ENCODE measurements around the gene EIF5A. TPM values are rescaled to one million over a fixed set of nuclear protein-coding genes. Genes with fewer than 3 reads are reported as not detected.

The EIF5A gene
- total and polyA plus RNA-seq, 2 donors (not counting 3 experiments of a cell fraction or from before 2014, with no cell fraction given) = 650 to 859 TPM

DNA sequence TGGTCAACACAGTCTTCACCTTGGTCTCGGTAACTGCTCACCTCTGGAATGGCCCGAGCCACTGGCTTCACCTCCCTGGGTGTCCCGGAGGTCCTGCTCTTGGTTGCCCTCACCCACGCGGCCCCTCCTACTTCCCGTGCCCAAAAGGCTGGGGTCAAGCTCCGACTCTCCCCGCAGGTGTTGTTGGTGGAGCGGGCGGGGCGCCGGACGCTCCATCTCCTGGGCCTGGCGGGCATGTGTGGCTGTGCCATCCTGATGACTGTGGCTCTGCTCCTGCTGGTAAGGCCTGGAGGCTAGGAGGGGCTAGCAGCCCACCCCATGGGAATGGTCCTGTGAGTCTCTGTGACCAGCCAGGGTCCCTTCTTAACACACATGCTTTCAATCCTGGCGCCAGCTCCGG, 22.5 kb upstream of the EIF5A start:
- FAIRE-seq (no peak), DNase-seq (ENCODE audit: low read depth, low spot score) (no peak)
- CTCF ChIA-PET = interaction anchor here (0.6 to 10.2 kb wide), 3 partner anchors 12 to 20 kb away, joined by 3 to 170 read pairs (median 5); no protein-coding TSS in a partner anchor
- Histone ChIP-seq H4K20me1 (replicated peaks; ENCODE audit: control insufficient read depth, extremely low read depth, insufficient read depth, low read length) (no peaks in the 10 kb centered on the region), H3K27me3 (ENCODE audit: control insufficient read depth in 2 of 2, insufficient read depth in 2 of 2, low read length in 2 of 2) (peaks cover 8 to 19% of the 10 kb centered on the region in 2 experiments), H3K27ac (ENCODE audit: insufficient read depth, low read depth, low read length) (no peak overlapping the region), H3K9me1 (replicated peaks; ENCODE audit: control insufficient read depth, extremely low read depth, insufficient read depth, low read length) (no peaks in the 10 kb centered on the region), H3K4me1 (ENCODE audit: control insufficient read depth, extremely low read depth, insufficient read depth, low read length) (peaks cover 9% of the 10 kb centered on the region), H3K9me3 (replicated peaks; ENCODE audit: control insufficient read depth, insufficient read depth, low read length) (no peaks in the 10 kb centered on the region), H3K79me2 (ENCODE audit: control insufficient read depth, insufficient read depth, low read length) (no peaks in the 10 kb centered on the region), H2AFZ (ENCODE audit: low read depth, low read length) (no peak overlapping the region), H3K36me3 (ENCODE audit: control insufficient read depth in 2 of 2, extremely low read depth in 1 of 2, insufficient read depth in 2 of 2, low read length in 2 of 2) (no peaks in the 10 kb centered on the region), H3K4me2 (ENCODE audit: insufficient read depth, low read length) (no peak overlapping the region), H3K9ac (replicated peaks; ENCODE audit: extremely low read depth, insufficient read depth, low read length) (no peak overlapping the region), H3K4me3 (replicated peaks in 1 of 3; ENCODE audit: insufficient read depth in 1 of 3, low read depth in 1 of 3, low read length in 3 of 3) (no peak overlapping the region)
- POLR2A ChIA-PET = no interaction called here
- dilution Hi-C loops (cut with MboI; ENCODE audit: extremely low pct_ligation_motif_present, low sequenced_read_pairs) (no loop called here), intact Hi-C loops (cut with micrococcal nuclease) (no loop called here)
- TF ChIP-seq POLR2A (IDR thresholded peaks at IDR 0.05; ENCODE audit: low read depth, low read length) = no peak
- no TSS peak for BruUV-seq (replicated peaks)

DNA sequence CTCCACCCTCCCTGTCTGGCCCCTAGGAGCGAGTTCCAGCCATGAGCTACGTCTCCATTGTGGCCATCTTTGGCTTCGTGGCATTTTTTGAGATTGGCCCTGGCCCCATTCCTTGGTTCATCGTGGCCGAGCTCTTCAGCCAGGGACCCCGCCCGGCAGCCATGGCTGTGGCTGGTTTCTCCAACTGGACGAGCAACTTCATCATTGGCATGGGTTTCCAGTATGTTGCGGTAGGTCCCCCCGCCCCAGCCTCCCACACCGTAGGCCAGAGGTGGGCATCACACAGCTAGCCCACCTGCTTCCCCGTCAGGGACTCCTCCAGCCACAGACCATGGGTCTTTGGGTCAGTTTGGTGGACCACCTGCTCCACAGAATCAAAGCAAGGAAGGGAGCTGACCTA, 21.7 kb upstream of the EIF5A start:
- CTCF ChIA-PET = interaction anchor here (1.2 to 10.2 kb wide), 3 partner anchors 11 to 65 kb away, joined by 4 to 170 read pairs (median 5); no protein-coding TSS in a partner anchor
- H2AFZ ChIP-seq (ENCODE audit: low read depth, low read length) = no peak overlapping the region
- H3K79me2 ChIP-seq (ENCODE audit: control insufficient read depth, insufficient read depth, low read length) = no peaks in the 10 kb centered on the region
- intact Hi-C loops (cut with micrococcal nuclease) = no loop called here
- dilution Hi-C loops (cut with MboI; ENCODE audit: extremely low pct_ligation_motif_present, low sequenced_read_pairs) = no loop called here
- TF ChIP-seq, protein P1, sequence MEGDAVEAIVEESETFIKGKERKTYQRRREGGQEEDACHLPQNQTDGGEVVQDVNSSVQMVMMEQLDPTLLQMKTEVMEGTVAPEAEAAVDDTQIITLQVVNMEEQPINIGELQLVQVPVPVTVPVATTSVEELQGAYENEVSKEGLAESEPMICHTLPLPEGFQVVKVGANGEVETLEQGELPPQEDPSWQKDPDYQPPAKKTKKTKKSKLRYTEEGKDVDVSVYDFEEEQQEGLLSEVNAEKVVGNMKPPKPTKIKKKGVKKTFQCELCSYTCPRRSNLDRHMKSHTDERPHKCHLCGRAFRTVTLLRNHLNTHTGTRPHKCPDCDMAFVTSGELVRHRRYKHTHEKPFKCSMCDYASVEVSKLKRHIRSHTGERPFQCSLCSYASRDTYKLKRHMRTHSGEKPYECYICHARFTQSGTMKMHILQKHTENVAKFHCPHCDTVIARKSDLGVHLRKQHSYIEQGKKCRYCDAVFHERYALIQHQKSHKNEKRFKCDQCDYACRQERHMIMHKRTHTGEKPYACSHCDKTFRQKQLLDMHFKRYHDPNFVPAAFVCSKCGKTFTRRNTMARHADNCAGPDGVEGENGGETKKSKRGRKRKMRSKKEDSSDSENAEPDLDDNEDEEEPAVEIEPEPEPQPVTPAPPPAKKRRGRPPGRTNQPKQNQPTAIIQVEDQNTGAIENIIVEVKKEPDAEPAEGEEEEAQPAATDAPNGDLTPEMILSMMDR (IDR thresholded peaks at IDR 0.05; ENCODE audit: extremely low read depth in 1 of 2, insufficient read depth in 1 of 2, low read depth in 1 of 2, low read length in 2 of 2) = no peak
- H3K36me3 ChIP-seq (ENCODE audit: control insufficient read depth in 2 of 2, extremely low read depth in 1 of 2, insufficient read depth in 2 of 2, low read length in 2 of 2) = no peaks in the 10 kb centered on the region
- peaks cover 8 to 20% of the 10 kb centered on the region in 2 experiments for H3K27me3 ChIP-seq (ENCODE audit: control insufficient read depth in 2 of 2, insufficient read depth in 2 of 2, low read length in 2 of 2)
- H3K9me1 ChIP-seq (replicated peaks; ENCODE audit: control insufficient read depth, extremely low read depth, insufficient read depth, low read length) = no peaks in the 10 kb centered on the region
- POLR2A ChIA-PET = no interaction called here
- no peak overlapping the region for H3K27ac ChIP-seq (ENCODE audit: insufficient read depth, low read depth, low read length)
- BruUV-seq (replicated peaks) = no TSS peak
- peaks cover 9% of the 10 kb centered on the region for H3K4me1 ChIP-seq (ENCODE audit: control insufficient read depth, extremely low read depth, insufficient read depth, low read length)
- no peaks in the 10 kb centered on the region for H3K9me3 ChIP-seq (replicated peaks; ENCODE audit: control insufficient read depth, insufficient read depth, low read length)
- no peak for DNase-seq (ENCODE audit: low read depth, low spot score)
- H4K20me1 ChIP-seq (replicated peaks; ENCODE audit: control insufficient read depth, extremely low read depth, insufficient read depth, low read length) = no peaks in the 10 kb centered on the region
- no peak overlapping the region for H3K4me3 ChIP-seq (replicated peaks in 1 of 3; ENCODE audit: insufficient read depth in 1 of 3, low read depth in 1 of 3, low read length in 3 of 3)
- no peak overlapping the region for H3K9ac ChIP-seq (replicated peaks; ENCODE audit: extremely low read depth, insufficient read depth, low read length)
- no peak overlapping the region for H3K4me2 ChIP-seq (ENCODE audit: insufficient read depth, low read length)
- no peak for FAIRE-seq

All from endothelial cell of umbilical vein (primary cell).